HG03196 (cell line): Measurements from ENCODE around the gene KBTBD13.

Experiments
- ATAC-seq: cut with Tn5 transposase; IDR thresholded peaks from one replicate; pipeline ENCODE4 v1.9.1; 2021; ENCODE audit not compliant: unreplicated experiment

KBTBD13 gene

GRCh38 chr15:65076486-65077290, at the start of gene KBTBD13:
TSS of gene KBTBD13 (plus strand) at chr15:65076746. CDS start at chr15:65076816, 70 bp downstream.
- no peak for ATAC-seq

- ATAC-seq: no peak
Observed at GRCh38 chr15:65026756-65027155, 49.8 kb upstream of the KBTBD13 start.

- ATAC-seq: no peak
Observed at GRCh38 chr15:65027593-65027992, 49.0 kb upstream of the KBTBD13 start.

GRCh38 chr15:65028338-65028737, 48.2 kb upstream of the KBTBD13 start:
- no peak for ATAC-seq

- peak; percentile 67 for ATAC-seq
Observed at GRCh38 chr15:65028921-65029735, 47.4 kb upstream of the KBTBD13 start, which contains the start of gene MTFMT. TSS of gene MTFMT (minus strand) at chr15:65029639. CDS start at chr15:65029613, 26 bp downstream.

GRCh38 chr15:65029736-65030208, 46.8 kb upstream of the KBTBD13 start:
- no peak for ATAC-seq

GRCh38 chr15:65032801-65033537, 43.6 kb upstream of the KBTBD13 start:
- ATAC-seq: peak; percentile 45

- no peak for ATAC-seq
Observed at GRCh38 chr15:65033659-65034269, 42.8 kb upstream of the KBTBD13 start.

GRCh38 chr15:65034719-65035118, 41.8 kb upstream of the KBTBD13 start:
- ATAC-seq: no peak

GRCh38 chr15:65037309-65037708, 39.2 kb upstream of the KBTBD13 start:
- no peak for ATAC-seq

- ATAC-seq: no peak
Observed at GRCh38 chr15:65038428-65038827, 38.1 kb upstream of the KBTBD13 start.

- no peak for ATAC-seq
Observed at GRCh38 chr15:65038836-65039235, 37.7 kb upstream of the KBTBD13 start.

GRCh38 chr15:65040461-65040860, 36.1 kb upstream of the KBTBD13 start:
- no peak for ATAC-seq

GRCh38 chr15:65041787-65042186, 34.8 kb upstream of the KBTBD13 start:
- ATAC-seq: no peak

- no peak for ATAC-seq
Observed at GRCh38 chr15:65042776-65043327, 33.7 kb upstream of the KBTBD13 start.

GRCh38 chr15:65044218-65044617, 32.3 kb upstream of the KBTBD13 start:
- peak; percentile 68 for ATAC-seq

- no peak for ATAC-seq
Observed at GRCh38 chr15:65044724-65045481, 31.6 kb upstream of the KBTBD13 start, which contains the start of gene SLC51B. TSS of gene SLC51B (plus strand) at chr15:65045387. CDS start at chr15:65050005, 4,618 bp downstream.

GRCh38 chr15:65048241-65048640, 28.3 kb upstream of the KBTBD13 start:
- no peak for ATAC-seq

- ATAC-seq: peak; percentile 54
Observed at GRCh38 chr15:65049418-65049840, 27.1 kb upstream of the KBTBD13 start.
